Spleen (tissue), 7 donors: ENCODE results near the gene MIAT.

ENCODE experiments used
- CTCF ChIP-seq, 11 experiments: fragments of 200-600 bp in 7 of 11; fragments of 450-650 bp in 4 of 11; sonication (generic) in 4 of 11; IDR thresholded peaks in 8 of 11; conservative IDR thresholded peaks in 3 of 11; 1 replicate in 7 of 11; 2 replicates in 4 of 11; pipeline versions ENCODE4 v1.4.0 to v1.8.0; 2016 to 2021; ENCODE audit warnings: antibody characterized with exemption in 11 of 11, inconsistent platforms in 4 of 11, mild to moderate bottlenecking in 1 of 11
- POLR2A ChIP-seq, 3 donors: fragments of 450-650 bp; IDR thresholded peaks; one replicate each; pipeline ENCODE4 v1.5.1; 2017; ENCODE audit warnings: antibody characterized with exemption in 3 of 3, mild to moderate bottlenecking in 1 of 3
- POLR2AphosphoS5 ChIP-seq, 3 donors: sonication (generic); formaldehyde crosslinking; IDR thresholded peaks; one replicate each; pipeline ENCODE4 v1.5.1; 2017; ENCODE audit warnings: antibody characterized with exemption in 3 of 3
- donor health status: DM: no; HTN: no; CAD: no; lungs with moderate emphysema.
- donor health status: DM: no; HTN: no; CAD: no.
- donor health status: DM: no; HTN: no; CAD: no.

- TF ChIP-seq CTCF (IDR thresholded peaks at IDR 0.05 in 8 of 11, conservative IDR thresholded peaks at IDR 0.05 in 3 of 11) (no peak), POLR2A (IDR thresholded peaks at IDR 0.05) (no peak), POLR2AphosphoS5 (IDR thresholded peaks at IDR 0.05) (no peak)
These were observed 37.9 kb upstream of the MIAT start for GRCh38 chr22:26619510-26619909.
